SK-N-SH treated with all-trans-retinoic acid at 6 μM for 48 hours (cell line): Measurements from ENCODE around the gene STAC2.

Experiments
- ATAC-seq: fragments of 200-7000 bp; cut with Tn5 transposase; 3 replicates; pipeline ENCODE4 v1.9.1; 2020; ENCODE audit warnings: mild to moderate bottlenecking, moderate library complexity
- ARNTL ChIP-seq: fragments of 450-650 bp; formaldehyde crosslinking; IDR thresholded peaks from 2 replicates; pipeline ENCODE4 v1.5.0; 2020; ENCODE audit warnings: low read depth, mild to moderate bottlenecking, moderate library complexity, borderline replicate concordance
- BACH2 ChIP-seq: fragments of 250-450 bp; sonication (Bioruptor Pico); IDR thresholded peaks from 2 replicates; pipeline ENCODE4 v1.9.0; 2021; ENCODE audit warnings: mild to moderate bottlenecking, borderline replicate concordance
- CREB5 ChIP-seq: fragments of 250-450 bp; sonication (Bioruptor Pico); IDR thresholded peaks from 2 replicates; pipeline ENCODE4 v1.5.1; 2020; ENCODE audit warnings: low read depth, mild to moderate bottlenecking, moderate library complexity
- CSDC2 ChIP-seq: fragments of 250-450 bp; sonication (Bioruptor Pico); IDR thresholded peaks from 2 replicates; pipeline ENCODE4 v1.5.0; 2020; ENCODE audit warnings: mild to moderate bottlenecking, moderate library complexity
- ESRRG ChIP-seq: fragments of 250-450 bp; sonication (Bioruptor Pico); IDR thresholded peaks from 2 replicates; pipeline ENCODE4 v1.6.1; 2021; ENCODE audit warnings: mild to moderate bottlenecking
- GLIS3 ChIP-seq: fragments of 250-450 bp; sonication (Bioruptor Pico); IDR thresholded peaks from 2 replicates; pipeline ENCODE4 v1.5.0; 2020; ENCODE audit warnings: mild to moderate bottlenecking, moderate library complexity
- ISL1 ChIP-seq: fragments of 250-450 bp; sonication (Bioruptor Pico); IDR thresholded peaks from 2 replicates; pipeline ENCODE4 v2.1.2; 2022; ENCODE audit warnings: mild to moderate bottlenecking, moderate library complexity
- OSR1 ChIP-seq: fragments of 250-450 bp; sonication (Bioruptor Pico); IDR thresholded peaks from 2 replicates; pipeline ENCODE4 v1.8.0; 2022; ENCODE audit warnings: moderate library complexity, mild to moderate bottlenecking, inconsistent platforms
- PATZ1 ChIP-seq: fragments of 250-450 bp; sonication (Bioruptor Pico); IDR thresholded peaks from 2 replicates; pipeline ENCODE4 v1.8.0; 2020; ENCODE audit warnings: mild to moderate bottlenecking, moderate library complexity, borderline replicate concordance
- POU6F1 ChIP-seq: fragments of 250-450 bp; sonication (Bioruptor Pico); IDR thresholded peaks from 2 replicates; pipeline ENCODE4 v1.8.0; 2021; ENCODE audit warnings: low read depth, mild to moderate bottlenecking, moderate library complexity, borderline replicate concordance
- RARB ChIP-seq: fragments of 250-450 bp; sonication (Bioruptor Pico); IDR thresholded peaks from 2 replicates; pipeline ENCODE4 v1.8.0; 2021; ENCODE audit warnings: mild to moderate bottlenecking, moderate library complexity
- TCF4 ChIP-seq: fragments of 250-450 bp; sonication (Bioruptor Pico); IDR thresholded peaks from 2 replicates; pipeline ENCODE4 v1.8.0; 2021; ENCODE audit warnings: mild to moderate bottlenecking, moderate library complexity, borderline replicate concordance
- TOX ChIP-seq: fragments of 250-450 bp; sonication (Bioruptor Pico); IDR thresholded peaks from 2 replicates; pipeline ENCODE4 v1.8.0; 2021; ENCODE audit warnings: mild to moderate bottlenecking, moderate library complexity, borderline replicate concordance
- TSHZ2 ChIP-seq: fragments of 250-450 bp; sonication (Bioruptor Pico); IDR thresholded peaks from 2 replicates; pipeline ENCODE4 v1.5.0; 2020; ENCODE audit warnings: mild to moderate bottlenecking, moderate library complexity
- ZC3H10 ChIP-seq: fragments of 250-450 bp; sonication (Bioruptor Pico); IDR thresholded peaks from 2 replicates; pipeline ENCODE4 v1.5.1; 2021; ENCODE audit warnings: mild to moderate bottlenecking, moderate library complexity
- ZFP3 ChIP-seq: fragments of 250-450 bp; sonication (Bioruptor Pico); IDR thresholded peaks from 2 replicates; pipeline ENCODE4 v1.5.0; 2020; ENCODE audit warnings: mild to moderate bottlenecking, moderate library complexity
- ZFP30 ChIP-seq: fragments of 450-650 bp; formaldehyde crosslinking; IDR thresholded peaks from 2 replicates; pipeline ENCODE4 v1.5.0; 2022; ENCODE audit warnings: mild to moderate bottlenecking, moderate library complexity
- ZNF8 ChIP-seq: fragments of 450-650 bp; formaldehyde crosslinking; IDR thresholded peaks from 2 replicates; pipeline ENCODE4 v1.5.0; 2020; ENCODE audit warnings: mild to moderate bottlenecking, moderate library complexity
- TF ChIP-seq, protein P1 (sequence below): fragments of 250-450 bp; sonication (Bioruptor Pico); IDR thresholded peaks from 2 replicates; pipeline ENCODE4 v1.5.1; 2021; ENCODE audit warnings: mild to moderate bottlenecking, moderate library complexity

STAC2 gene

DNA sequence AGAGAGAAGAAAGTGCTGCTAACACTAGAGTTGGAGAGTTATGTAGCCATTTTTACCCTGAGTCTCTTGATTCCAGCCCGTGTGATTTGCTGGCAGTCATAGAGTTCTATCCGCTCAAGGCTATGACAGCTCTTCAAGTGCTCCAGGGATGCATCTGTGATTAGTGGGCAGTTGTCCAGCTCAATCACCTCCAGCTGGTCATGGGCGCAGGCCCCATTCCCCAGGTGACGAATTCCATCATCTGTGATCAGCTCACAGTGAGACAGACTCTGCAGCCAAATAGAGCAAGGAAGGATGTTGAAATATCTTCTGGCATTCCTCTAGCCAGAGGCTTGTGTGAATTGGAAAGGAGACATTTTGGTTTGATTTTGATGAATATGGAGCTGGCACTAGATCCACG is 38.4 kb upstream of the STAC2 start:
- TF ChIP-seq, protein P1, sequence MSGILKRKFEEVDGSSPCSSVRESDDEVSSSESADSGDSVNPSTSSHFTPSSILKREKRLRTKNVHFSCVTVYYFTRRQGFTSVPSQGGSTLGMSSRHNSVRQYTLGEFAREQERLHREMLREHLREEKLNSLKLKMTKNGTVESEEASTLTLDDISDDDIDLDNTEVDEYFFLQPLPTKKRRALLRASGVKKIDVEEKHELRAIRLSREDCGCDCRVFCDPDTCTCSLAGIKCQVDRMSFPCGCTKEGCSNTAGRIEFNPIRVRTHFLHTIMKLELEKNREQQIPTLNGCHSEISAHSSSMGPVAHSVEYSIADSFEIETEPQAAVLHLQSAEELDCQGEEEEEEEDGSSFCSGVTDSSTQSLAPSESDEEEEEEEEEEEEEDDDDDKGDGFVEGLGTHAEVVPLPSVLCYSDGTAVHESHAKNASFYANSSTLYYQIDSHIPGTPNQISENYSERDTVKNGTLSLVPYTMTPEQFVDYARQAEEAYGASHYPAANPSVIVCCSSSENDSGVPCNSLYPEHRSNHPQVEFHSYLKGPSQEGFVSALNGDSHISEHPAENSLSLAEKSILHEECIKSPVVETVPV, result no peak
- no peak for TF ChIP-seq CSDC2 (CRISPR knock-in tag)
- no peak for TF ChIP-seq TSHZ2 (CRISPR knock-in tag)
- no peak for TF ChIP-seq ZNF8 (CRISPR knock-in tag)
- no peak for TF ChIP-seq ZFP30
- TF ChIP-seq GLIS3, result no peak
- no peak for TF ChIP-seq PATZ1 (CRISPR knock-in tag)
- no peak for ATAC-seq

DNA sequence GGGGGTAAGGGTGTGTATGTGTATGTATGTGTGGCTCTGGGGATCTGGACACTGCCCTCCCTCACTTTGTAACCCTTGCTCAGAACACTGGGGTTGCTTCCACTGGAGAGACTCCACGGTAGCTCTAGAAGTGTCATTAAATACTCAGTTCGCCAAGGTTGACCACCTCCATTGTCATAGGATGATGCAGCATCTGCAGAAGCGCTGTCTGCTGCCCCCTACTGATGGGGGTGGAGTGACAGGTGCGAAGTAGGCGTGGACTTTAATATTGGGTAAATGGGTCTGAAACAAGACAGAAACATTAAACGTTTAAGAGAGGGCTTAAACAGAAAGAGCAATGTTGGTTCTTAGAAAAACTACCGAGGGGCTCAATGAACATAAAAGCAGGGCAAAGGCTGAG is 35.5 kb upstream of the STAC2 start:
- ATAC-seq, result no peak
- TF ChIP-seq RARB (CRISPR knock-in tag), result no peak

DNA sequence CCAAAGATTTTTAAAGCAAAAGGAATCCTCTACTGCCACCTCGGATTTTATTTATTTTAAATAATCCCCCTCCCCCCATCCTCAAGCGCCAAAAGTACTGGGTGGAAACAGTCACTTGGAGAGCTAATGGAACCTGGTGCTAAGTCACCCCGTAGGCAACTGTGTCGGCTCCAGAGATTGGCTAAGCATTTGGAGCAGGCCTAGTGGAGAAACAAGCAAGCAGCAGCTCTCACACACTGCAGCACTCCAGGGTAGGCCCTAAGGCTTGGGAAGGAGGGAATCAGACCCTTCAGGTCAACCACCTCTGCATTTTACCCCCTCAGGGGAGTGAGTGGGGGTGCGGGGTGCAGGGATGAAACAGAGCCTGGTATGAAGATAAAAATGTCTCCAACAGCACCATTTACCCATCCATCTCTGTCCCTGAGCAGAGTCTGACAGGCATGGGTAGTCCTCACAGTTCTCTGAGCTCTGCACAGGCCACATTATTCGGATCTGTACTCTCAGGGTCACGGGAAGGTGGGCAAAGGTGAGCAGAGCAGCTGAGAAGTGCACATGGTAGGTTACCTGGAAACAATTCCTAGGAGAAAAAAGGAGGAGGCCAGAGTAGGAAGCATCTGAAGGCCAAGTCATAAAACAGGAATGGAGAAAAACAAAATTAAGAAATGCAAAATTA is 27.2 kb upstream of the STAC2 start:
- no peak for ATAC-seq
- TF ChIP-seq CSDC2 (CRISPR knock-in tag) (no peak), TCF4 (CRISPR knock-in tag) (no peak), PATZ1 (CRISPR knock-in tag) (no peak), OSR1 (CRISPR knock-in tag) (no peak), ZFP3 (CRISPR knock-in tag) (no peak)

- no peak for ATAC-seq
- no peak for TF ChIP-seq ZNF8 (CRISPR knock-in tag)
- no peak for TF ChIP-seq TSHZ2 (CRISPR knock-in tag)
- no peak for TF ChIP-seq ZFP3 (CRISPR knock-in tag)
- no peak for TF ChIP-seq ZFP30
- no peak for TF ChIP-seq ARNTL (CRISPR knock-in tag)
- TF ChIP-seq TOX, result no peak
- no peak for TF ChIP-seq ESRRG
- TF ChIP-seq POU6F1 (CRISPR knock-in tag), result no peak
- TF ChIP-seq GLIS3, result no peak
- no peak for TF ChIP-seq CSDC2 (CRISPR knock-in tag)
- no peak for TF ChIP-seq BACH2 (CRISPR knock-in tag)
- TF ChIP-seq ISL1, result no peak
- no peak for TF ChIP-seq CREB5 (CRISPR knock-in tag)
- TF ChIP-seq, protein P1, result no peak
- no peak for TF ChIP-seq OSR1 (CRISPR knock-in tag)
- TF ChIP-seq ZC3H10, result no peak
Observed at GRCh38 chr17:39251997-39252396, 26.3 kb upstream of the STAC2 start.
